Measurements from ENCODE around the gene RPS6KA5.

RPS6KA5 gene

DNA sequence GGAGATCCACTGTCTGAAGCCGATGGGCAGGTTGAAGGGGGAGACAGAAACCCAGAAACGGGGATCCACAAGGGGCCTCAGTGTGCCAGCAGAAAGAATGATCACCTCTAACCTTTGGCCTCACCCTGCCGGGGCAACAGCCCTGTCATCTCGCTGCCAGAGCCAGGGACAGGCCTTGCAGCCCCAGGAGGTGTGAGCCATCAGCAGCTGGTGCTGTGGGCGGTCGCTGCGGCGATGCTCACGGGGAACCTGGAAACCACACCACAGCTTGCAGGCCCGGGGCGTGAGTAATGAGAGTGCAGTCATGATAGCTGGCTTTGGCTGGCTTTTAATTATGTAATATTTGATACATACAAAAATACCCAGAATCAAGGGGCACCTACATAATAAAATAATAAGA lies 239.5 kb downstream of the RPS6KA5 start:
- DNase-seq = peak; percentile 55 to 69

DNA sequence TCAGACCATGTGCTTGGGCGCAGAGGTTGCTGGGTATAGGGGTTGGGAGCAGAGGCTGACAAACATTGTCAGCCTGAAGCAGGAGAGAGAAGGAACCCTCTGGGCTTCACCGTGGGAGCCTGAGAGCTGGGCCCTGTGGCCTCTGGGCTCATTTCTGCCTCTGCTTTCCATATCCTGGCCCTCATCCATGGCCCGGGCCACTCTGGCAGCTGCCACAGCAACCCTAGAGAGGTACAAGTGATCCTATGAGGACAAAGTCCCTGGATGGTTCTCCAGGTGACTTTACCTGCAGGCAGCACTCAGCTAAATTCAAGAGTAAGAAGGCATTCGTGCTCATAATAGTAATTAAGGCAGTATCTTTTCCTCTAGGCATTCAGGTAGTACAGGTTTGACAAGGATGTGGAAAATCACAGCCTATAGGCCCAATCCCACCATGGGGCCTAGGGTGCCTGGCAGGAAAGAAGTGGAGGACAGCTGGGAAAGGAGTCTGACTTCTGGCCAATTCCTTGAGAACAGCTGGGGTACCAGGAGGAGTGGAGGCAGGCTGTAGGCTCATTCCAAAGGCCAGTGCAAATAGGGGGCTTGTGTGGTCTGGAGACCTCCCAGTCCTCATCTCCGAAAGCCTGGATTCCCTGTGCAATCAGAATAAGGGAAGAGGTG lies 240.6 kb downstream of the RPS6KA5 start:
- DNase-seq = no peak

DNA sequence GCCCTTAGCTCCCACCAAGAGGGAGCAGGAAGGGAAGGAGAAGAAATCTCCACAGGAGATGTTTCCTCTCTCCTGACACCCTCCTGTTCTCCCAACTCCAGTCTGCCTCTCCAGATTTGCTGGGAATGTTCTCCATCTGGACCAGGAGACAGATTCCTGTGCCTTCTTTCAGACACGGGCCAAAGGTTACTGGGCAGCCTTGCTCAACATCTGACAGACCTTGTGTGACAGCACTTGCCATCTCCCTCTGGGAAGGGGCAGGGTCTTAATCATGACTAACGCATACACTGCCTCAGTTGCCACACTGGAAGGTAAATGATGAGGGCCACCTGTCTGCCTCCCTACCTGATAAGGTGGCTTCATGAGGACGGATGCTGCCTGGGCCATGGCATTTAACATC lies 241.7 kb downstream of the RPS6KA5 start:
- no peak for DNase-seq

DNA sequence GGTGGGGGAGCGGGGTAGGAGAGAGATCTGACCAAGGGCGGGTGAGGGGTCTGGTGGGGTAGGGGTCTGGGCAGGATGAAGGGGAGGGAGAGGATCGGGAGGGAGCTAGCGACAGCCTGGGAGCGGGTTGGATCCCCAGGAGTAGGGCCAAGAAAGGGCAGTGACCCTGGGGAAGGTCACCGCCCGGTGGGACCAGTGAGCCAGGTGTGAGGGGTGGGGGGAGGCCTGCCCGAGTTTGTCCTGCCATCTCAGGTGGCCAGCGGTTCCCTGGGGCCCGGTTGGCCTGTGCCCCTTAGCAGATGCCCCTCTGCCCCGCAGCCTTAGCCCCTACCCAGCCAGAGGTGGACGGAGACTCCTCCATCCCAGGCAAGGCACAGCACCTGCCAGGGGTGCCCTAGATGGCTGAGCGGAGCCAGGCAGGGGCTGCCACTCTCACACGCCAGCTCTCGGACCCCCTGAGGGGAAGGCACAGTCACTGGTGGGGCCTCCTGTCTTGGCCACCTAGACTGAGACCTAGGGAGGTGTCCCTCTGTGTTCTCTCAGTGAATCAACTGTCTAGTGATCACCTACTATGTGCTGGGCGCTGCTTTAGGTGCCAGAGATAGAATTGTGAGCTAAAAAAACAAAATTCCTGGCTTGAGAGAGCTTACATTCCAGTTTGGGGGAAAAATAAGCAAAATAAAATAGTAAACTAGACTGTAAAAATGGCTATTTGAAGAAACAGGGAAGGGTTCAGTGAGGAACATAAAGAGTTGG lies 243.6 kb downstream of the RPS6KA5 start:
- no peak for DNase-seq

DNA sequence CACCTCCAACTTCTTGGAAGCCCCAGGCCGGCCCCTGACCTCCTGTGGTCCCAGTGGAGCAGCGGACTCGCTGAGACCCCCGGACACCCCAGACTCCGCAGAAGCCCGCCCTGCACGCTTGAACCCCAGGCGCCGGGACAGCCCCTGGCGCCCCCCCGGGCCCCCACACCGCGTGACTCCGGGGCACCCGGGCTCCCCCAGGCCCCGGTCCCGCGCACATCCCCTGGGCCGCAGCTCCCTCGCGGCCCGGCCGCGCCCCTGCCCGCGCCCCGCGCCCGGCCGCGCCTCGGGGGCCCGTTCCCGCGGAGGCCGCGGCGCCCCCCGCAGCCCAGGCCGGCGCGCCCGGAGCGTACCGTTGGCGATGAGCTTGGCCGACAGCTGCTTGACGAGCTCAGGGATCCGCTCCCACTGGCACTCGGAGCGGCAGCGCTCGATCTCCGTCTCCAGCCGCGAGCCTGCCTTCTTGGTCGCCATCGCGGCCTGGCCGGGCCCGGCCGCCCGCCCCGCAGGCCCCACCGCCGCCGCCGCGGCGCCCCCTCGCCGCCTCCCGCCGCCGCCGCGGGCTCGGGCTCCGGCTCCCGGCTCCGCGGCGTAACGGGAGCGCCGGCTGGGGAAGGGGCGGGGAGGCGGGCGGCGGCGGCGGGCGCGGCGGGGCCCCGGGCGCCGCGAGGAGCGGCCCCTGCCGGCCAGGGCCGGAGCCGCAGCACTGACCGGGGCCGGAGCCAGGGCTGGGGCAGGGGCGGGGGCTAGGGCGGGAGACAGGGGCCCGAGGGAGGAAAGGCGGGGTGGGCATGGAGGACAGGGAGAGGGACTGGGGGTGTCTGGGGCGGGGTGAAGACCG lies 244.4 kb downstream of the RPS6KA5 start, which contains the start of gene TTC7B:
Gene TTC7B, minus strand, starts transcription at position 609 of the 841 bp plus-strand sequence. Its CDS starts 135 bp downstream, at position 474.
- peak; percentile 13 to 39 for DNase-seq

DNA sequence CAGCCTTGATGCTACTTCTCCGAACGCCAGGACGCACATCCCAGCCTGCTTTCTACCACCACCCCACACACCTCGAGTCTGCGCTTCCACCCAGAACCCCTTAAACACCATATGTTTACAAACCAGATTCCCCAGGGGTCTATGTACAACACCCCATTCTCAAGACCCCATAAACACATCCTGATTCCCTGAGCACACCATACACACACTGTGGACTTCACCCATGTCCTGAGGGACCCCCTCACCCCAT lies 244.9 kb downstream of the RPS6KA5 start:
- DNase-seq = no peak

DNA sequence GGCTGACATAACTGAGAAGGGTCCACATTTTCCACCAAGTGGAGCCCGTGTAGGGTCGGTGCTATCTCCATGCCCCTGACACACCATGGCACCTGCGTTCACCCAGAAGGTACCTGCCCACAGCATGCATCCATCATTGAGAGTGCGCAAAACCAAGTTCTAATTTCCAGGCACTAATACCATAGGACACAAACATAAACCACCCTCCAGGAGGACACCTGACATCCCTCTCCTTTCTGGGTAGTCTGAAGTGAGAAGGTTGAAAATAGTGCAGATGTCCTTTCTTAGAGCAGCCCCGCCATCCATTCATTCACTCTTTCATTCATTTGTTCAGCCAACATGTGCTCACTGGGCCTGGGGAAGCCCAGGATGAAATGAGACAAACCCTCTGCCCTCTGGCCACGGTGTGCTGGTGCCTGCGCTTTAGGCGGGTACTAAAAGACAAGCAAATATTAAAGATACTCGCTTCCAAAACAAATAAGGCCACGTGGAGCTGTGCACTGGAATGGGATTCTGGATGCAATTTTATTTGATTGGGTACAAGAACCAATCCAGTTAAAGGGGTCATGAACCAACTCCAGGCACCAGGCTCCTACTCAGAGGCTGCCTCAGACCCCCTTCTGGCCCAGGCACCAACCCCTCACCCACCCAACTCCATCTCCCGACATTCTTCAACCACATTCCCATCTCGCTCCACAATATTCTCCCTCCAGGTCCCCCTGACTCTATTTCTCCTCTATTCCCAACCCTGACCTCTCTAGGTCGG lies 245.5 kb downstream of the RPS6KA5 start:
- DNase-seq = no peak

DNA sequence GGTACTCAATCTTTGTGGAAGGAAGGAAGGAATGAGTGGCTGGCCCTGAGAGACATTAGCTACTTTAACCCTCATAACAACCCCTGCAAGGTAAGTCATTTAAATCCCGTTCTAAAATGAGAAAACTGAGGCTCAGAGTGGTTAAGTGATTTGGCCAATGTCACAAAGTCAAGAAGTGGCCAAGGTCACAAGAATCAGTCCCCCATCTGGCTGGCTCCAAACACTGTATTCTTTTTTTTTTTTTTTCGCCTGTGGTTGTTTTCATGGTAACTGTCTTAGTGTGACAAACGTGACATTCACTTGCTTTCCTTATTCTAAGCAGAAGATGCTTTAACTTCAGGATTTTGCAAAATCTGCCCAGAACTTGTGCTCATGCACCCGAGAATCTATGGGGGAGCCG lies 247.0 kb downstream of the RPS6KA5 start:
- no peak for DNase-seq

DNA sequence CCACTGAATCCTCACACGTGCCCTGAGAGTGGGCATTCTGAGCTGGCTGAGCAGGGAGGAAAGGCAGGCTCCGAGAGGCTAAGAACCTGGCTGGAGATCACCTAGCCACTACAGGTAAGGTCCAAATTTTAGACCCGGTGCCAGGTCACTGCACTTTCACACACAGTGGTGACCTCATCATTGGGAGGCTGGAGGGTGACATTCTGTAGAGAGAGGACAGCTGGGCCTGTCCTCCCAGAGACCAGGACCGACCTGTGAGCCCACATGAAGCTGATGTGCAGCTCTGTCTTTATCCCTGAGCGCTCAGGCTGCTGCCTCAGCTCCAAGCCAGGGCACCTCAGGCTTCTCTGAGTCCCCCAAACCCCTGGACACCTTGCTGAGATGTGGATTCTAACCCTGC lies 248.3 kb downstream of the RPS6KA5 start:
- DNase-seq = no peak

- no peak for DNase-seq
These were observed 248.8 kb downstream of the RPS6KA5 start for GRCh38 chr14:90811641-90812040.

GRCh38 chr14:90810806-90811205 lies 249.6 kb downstream of the RPS6KA5 start:
- no peak for DNase-seq

- DNase-seq = no peak
These were observed 250.7 kb downstream of the RPS6KA5 start for GRCh38 chr14:90809530-90810312.

- no peak for DNase-seq
These were observed 251.5 kb downstream of the RPS6KA5 start for GRCh38 chr14:90808759-90809529.

DNA sequence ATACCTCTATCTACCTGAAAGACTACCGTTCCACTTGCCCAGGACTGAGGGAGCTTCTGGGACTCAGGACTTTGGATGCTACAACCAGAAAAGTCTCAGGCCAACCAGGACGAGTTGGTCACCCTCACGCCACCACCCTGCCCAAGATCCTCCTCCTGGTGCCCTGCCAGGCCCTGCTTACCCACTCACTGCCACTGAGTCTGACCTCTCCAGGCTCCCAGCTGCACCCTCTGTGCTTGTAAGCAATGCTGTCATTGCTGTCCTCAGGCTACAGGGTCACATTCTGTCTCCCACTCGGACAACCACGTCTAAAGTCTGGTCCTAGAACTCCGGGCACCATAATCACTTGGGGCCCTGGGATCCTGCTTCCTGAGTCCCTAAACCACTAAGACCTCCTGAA lies 253.4 kb downstream of the RPS6KA5 start:
- DNase-seq = no peak

- DNase-seq = no peak
These were observed 254.5 kb downstream of the RPS6KA5 start for GRCh38 chr14:90805662-90806540.

DNA sequence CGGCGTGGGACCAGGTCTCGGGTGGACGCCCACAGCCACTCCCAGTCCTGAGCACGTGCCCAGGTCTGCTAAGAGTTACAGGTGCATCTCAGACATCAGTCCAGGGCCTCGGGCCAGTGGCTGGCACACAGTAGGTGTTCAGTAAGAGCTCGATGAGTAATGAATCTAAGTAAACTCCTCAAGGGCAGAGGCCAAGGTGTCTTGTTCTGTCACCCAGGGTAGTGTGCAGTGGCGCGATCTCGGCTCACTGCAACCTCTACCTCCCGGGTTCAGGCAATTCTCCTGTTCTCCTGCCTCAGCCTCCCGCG lies 255.4 kb downstream of the RPS6KA5 start:
- no peak for DNase-seq

GRCh38 chr14:90804292-90805083 lies 256.0 kb downstream of the RPS6KA5 start:
- no peak for DNase-seq

GRCh38 chr14:90803249-90803648 lies 257.2 kb downstream of the RPS6KA5 start:
- no peak for DNase-seq

DNA sequence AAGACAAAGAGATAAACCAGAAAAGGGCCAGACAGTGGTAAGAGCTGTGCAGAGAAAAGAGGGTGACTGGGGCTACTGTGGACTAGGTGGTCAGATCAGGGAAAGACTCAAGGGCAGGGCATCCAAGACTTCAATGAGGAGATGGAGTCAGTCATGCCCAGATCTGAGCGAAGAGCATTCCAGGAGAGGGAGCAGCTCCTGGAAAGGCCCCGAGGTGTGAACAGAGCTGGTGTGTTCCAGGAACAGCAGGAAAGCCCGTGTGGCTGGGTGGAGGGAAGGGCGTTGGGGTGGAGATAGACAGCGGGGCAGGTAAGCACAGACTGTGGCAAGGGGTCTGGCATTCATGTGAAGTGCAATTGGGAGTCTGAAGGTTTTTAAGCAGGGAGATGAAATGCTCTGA lies 261.0 kb downstream of the RPS6KA5 start:
- no peak for DNase-seq

DNA sequence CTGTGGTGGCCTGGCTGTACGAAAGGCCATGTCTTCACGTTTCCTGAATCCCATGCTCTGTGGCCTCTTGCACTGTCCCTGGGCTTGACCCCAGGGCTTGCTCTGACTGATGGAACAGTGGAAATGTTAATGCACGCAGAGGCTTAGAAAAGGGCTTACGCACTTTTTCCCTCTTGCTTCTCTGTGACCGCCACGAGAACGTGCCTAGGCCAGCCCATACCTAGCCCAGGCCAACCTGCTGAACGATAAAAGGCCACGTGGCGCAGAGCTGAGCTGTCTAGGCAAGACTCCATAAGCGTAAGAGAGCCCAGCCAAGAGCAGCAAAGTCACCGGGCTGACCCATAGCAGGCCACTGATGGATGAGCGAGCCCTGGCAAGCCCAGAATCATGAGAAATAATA lies 262.5 kb downstream of the RPS6KA5 start:
- no peak for DNase-seq

Data from CD4-positive, alpha-beta T cell treated with Interferon alpha-2 for 1 hour (primary cell).